ENCODE measurements around the gene POLE4.
A peak's percentile ranks its signal among the peaks of the same experiment; 100 is the strongest.

The POLE4 gene

GRCh38 chr2:74941284-74941683, 17.2 kb upstream of the POLE4 start:
- no peak for DNase-seq

- no peak for DNase-seq
Observed at GRCh38 chr2:74942263-74942662, 16.2 kb upstream of the POLE4 start.

GRCh38 chr2:74944987-74945787, 13.3 kb upstream of the POLE4 start:
- DNase-seq: no peak

- DNase-seq: no peak
Observed at GRCh38 chr2:74945788-74946331, 12.6 kb upstream of the POLE4 start.

- no peak for DNase-seq
Observed at GRCh38 chr2:74947703-74948102, 10.7 kb upstream of the POLE4 start.

- no peak for DNase-seq
Observed at GRCh38 chr2:74948779-74949178, 9.7 kb upstream of the POLE4 start.

- DNase-seq: no peak
Observed at GRCh38 chr2:74951211-74951754, 7.2 kb upstream of the POLE4 start.

GRCh38 chr2:74952575-74952974, 5.9 kb upstream of the POLE4 start:
- DNase-seq: no peak

- DNase-seq: no peak
Observed at GRCh38 chr2:74953796-74954499, 4.5 kb upstream of the POLE4 start.

GRCh38 chr2:74954500-74954874, 4.0 kb upstream of the POLE4 start:
- DNase-seq: no peak

GRCh38 chr2:74957886-74958273, 563 bp upstream of the POLE4 start:
- DNase-seq: no peak

- peak; percentile 34 for DNase-seq
Observed at GRCh38 chr2:74959106-74959751, 786 bp downstream of the POLE4 start.

- no peak for DNase-seq
Observed at GRCh38 chr2:74966887-74967286, 8.4 kb downstream of the POLE4 start.

- no peak for DNase-seq
Observed at GRCh38 chr2:74975016-74975415, 16.6 kb downstream of the POLE4 start.

- DNase-seq: no peak
Observed at GRCh38 chr2:74979844-74980243, 21.4 kb downstream of the POLE4 start.

- DNase-seq: no peak
Observed at GRCh38 chr2:74982577-74982976, 24.1 kb downstream of the POLE4 start.

- DNase-seq: no peak
Observed at GRCh38 chr2:74983631-74984392, 25.4 kb downstream of the POLE4 start.

- DNase-seq: no peak
Observed at GRCh38 chr2:74984947-74985637, 26.6 kb downstream of the POLE4 start.

- no peak for DNase-seq
Observed at GRCh38 chr2:74985978-74986609, 27.7 kb downstream of the POLE4 start.

- no peak for DNase-seq
Observed at GRCh38 chr2:74991977-74992376, 33.5 kb downstream of the POLE4 start.

- DNase-seq: no peak
Observed at GRCh38 chr2:74999468-74999867, 41.0 kb downstream of the POLE4 start.

GRCh38 chr2:75002007-75002406, 43.6 kb downstream of the POLE4 start:
- DNase-seq: no peak

Measured in NCI-H1105 treated with DMSO at 0.1 percent for 48 hours (cell line).